Measurements from ENCODE around the gene TCEAL1.
"Not testable (repeated sequence)": the region's sequence is repeated elsewhere in the genome, so short reads cannot be mapped to it uniquely, and the experiment has no call there.

- TF ChIP-seq CTCF (IDR thresholded peaks at IDR 0.05; ENCODE audit: insufficient read depth, low read length); REST (IDR thresholded peaks at IDR 0.05; ENCODE audit: insufficient replicate concordance, low read depth); POLR2AphosphoS5 (IDR thresholded peaks at IDR 0.05; ENCODE audit: low read depth); SPI1 (IDR thresholded peaks at IDR 0.05; ENCODE audit: borderline replicate concordance, low read depth); GABPA (IDR thresholded peaks at IDR 0.05; ENCODE audit: low read depth): not testable (repeated sequence)
Measured at GRCh38 chrX:103659460-103659859, 30.7 kb downstream of the TCEAL1 start.

Measured in HL-60 (cell line).